Loucy (cell line): ENCODE data around the gene TMEM107.
A peak's percentile ranks its signal among the peaks of the same experiment; 100 is the strongest.

Experiments
- H2AFZ ChIP-seq: fragments of 200-600 bp; sonication (generic); 2 replicates; pipeline ENCODE4 v1.6.0; 2016; ENCODE audit warnings: antibody characterized with exemption, mild to moderate bottlenecking, low read length, moderate library complexity
- H3F3A ChIP-seq: fragments of 200-600 bp; 2 replicates; pipeline ENCODE4 v1.6.0; 2016; ENCODE audit warnings: antibody characterized with exemption, low read depth, mild to moderate bottlenecking
- H3K27me3 ChIP-seq: fragments of 200-600 bp; sonication (generic); 2 replicates; pipeline ENCODE4 v1.6.1; 2014; ENCODE audit warnings: low read length, mild to moderate bottlenecking; ENCODE audit not compliant: insufficient read depth, poor library complexity, severe bottlenecking
- H3K36me3 ChIP-seq: fragments of 200-600 bp; sonication (generic); 2 replicates; pipeline ENCODE4 v1.6.1; 2016; ENCODE audit warnings: low read length; ENCODE audit not compliant: insufficient read depth
- H3K4me1 ChIP-seq: fragments of 200-600 bp; sonication (generic); 2 replicates; pipeline ENCODE4 v1.5.1; 2014; ENCODE audit warnings: low read length, mild to moderate bottlenecking; ENCODE audit not compliant: insufficient read depth, poor library complexity, severe bottlenecking
- H3K4me2 ChIP-seq: fragments of 200-600 bp; sonication (generic); 2 replicates; pipeline ENCODE4 v1.6.0; 2014; ENCODE audit warnings: antibody characterized with exemption, low read length, low read depth, mild to moderate bottlenecking; ENCODE audit not compliant: poor library complexity, severe bottlenecking
- H3K4me3 ChIP-seq: fragments of 200-600 bp; sonication (generic); 2 replicates; pipeline ENCODE4 v1.5.1; 2014; ENCODE audit warnings: low read length, mild to moderate bottlenecking, mixed read lengths; ENCODE audit not compliant: poor library complexity, severe bottlenecking
- H3K79me2 ChIP-seq: fragments of 200-600 bp; sonication (generic); 2 replicates; pipeline ENCODE4 v1.6.1; 2014; ENCODE audit warnings: low read length; ENCODE audit not compliant: insufficient read depth
- H3K9ac ChIP-seq: fragments of 200-600 bp; sonication (generic); 2 replicates; pipeline ENCODE4 v1.6.0; 2014; ENCODE audit warnings: mild to moderate bottlenecking, low read depth, low read length, moderate library complexity; ENCODE audit not compliant: poor library complexity, severe bottlenecking
- H3K9me2 ChIP-seq: fragments of 200-600 bp; sonication (generic); replicated peaks from 2 replicates; pipeline ENCODE4 v1.6.1; 2016; ENCODE audit warnings: low read depth, low read length, mixed read lengths
- H3K9me3 ChIP-seq: fragments of 200-600 bp; sonication (generic); 2 replicates; pipeline ENCODE4 v1.6.1; 2014; ENCODE audit warnings: mild to moderate bottlenecking, antibody characterized with exemption, low read length, low read depth; ENCODE audit not compliant: insufficient read depth
- H4K20me1 ChIP-seq: fragments of 200-600 bp; sonication (generic); 2 replicates; pipeline ENCODE4 v1.6.0; 2014; ENCODE audit warnings: antibody characterized with exemption, low read length, mild to moderate bottlenecking; ENCODE audit not compliant: insufficient read depth, poor library complexity, severe bottlenecking
- EZH2phosphoT487 ChIP-seq: fragments of 200-600 bp; IDR thresholded peaks from 2 replicates; pipeline ENCODE4 v1.6.1; 2018; ENCODE audit warnings: antibody characterized with exemption, mild to moderate bottlenecking, moderate library complexity, borderline replicate concordance
- TF ChIP-seq, protein P1 (sequence below): fragments of 200-600 bp; sonication (generic); conservative IDR thresholded peaks from 2 replicates; pipeline ENCODE4 v1.5.1; 2014; ENCODE audit warnings: mild to moderate bottlenecking, antibody characterized with exemption, low read length

The TMEM107 gene

DNA sequence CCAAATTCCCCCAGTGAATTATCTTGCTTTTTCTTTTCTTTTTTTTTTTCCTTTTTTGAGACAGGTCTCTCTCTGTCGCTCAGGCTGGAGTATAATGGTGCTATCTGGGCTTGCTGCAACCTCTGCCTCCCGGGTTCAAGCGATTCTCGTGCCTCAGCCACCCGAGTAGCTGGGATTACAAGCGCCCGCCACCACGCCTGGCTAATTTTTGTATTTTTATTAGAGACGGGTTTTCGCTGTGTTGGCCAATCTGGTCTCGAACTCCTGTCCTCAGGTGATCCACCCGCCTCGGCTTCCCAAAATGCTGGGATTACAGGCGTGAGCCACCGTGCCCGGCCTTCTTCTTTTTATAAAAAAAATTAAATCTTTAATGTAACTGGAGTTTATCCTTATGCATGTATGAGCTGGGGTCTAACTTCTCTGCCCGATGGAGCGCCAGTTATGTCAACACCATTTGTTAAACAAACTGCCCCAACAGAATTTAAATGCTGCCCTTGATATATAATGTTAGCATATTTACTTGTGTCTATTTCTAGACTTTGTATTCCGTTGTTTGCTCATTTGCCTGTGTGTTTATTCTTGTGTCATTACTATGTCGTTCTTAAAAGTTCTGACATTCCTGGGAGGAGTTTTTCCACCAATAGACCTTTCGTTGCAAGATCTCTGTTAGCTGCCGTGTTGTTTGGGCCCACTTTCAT, 34.7 kb upstream of the TMEM107 start:
- H3K9me3 ChIP-seq: no peaks in the 10 kb centered on the region
- peak overlapping the region; percentile 74 for H2AFZ ChIP-seq

DNA sequence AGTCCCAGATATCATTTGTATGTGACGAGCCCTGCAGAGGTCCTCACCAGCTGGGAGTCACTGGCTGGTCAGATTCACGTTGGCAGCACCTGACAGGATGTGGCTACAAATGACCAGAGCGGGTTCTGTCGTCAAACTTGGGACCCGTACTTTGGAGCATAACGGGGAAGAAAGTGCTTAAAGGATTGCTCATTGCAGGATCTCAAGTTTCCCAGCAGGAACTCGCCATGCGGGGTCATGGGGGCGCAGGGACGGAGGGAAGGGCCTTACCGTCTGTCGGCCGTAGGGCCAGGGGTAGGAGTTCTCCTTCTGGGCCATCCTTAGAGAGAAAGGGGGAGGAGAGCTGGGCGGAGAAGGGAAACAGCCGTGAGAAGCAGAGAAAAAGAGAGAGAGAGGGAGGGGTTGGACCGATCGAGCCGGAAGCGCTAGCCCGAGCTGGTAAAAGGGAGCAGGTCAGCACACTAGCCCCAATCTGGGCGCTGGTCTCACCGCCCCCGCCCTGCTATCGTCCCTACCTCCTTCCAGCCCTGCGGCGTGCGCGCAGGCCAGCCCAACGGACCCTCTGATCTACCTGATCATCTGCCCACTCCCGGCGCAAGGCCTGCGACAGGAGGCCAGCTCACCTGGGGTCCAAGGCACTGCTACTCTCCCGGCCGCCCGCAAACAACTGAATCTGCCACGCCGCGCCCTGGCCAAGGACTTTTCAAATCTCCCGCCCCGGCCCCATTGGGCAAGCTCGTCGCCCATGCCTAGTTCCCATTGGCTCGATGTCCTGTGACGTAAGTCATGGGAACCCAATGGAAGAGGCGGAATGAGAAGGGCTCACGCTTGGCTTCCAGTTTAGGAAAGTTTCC, 34.0 kb upstream of the TMEM107 start, which contains the start of gene AURKB:
Gene AURKB, minus strand, starts transcription at position 669 of the 854 bp plus-strand sequence. Its CDS starts 351 bp downstream, at position 318.
- Histone ChIP-seq H3K36me3 (peaks cover 26% of the 10 kb centered on the region; the same call in 1 of the 2 replicates), H3K79me2 (peaks cover 51% of the 10 kb centered on the region), H3K9me2 (no peaks in the 10 kb centered on the region), H3K4me1 (peaks cover 20% of the 10 kb centered on the region), H3K4me2 (peak within 1 kb of the TSS; percentile 88), H3K4me3 (peak within 1 kb of the TSS; percentile 85), H4K20me1 (peaks cover 29% of the 10 kb centered on the region), H3F3A (no peaks in the 10 kb centered on the region), H3K9ac (peak within 1 kb of the TSS; percentile 98), H2AFZ (peak within 1 kb of the TSS; percentile 74), H3K9me3 (no peaks in the 10 kb centered on the region), H3K27me3 (no peaks in the 10 kb centered on the region)
- TF ChIP-seq, protein P1, sequence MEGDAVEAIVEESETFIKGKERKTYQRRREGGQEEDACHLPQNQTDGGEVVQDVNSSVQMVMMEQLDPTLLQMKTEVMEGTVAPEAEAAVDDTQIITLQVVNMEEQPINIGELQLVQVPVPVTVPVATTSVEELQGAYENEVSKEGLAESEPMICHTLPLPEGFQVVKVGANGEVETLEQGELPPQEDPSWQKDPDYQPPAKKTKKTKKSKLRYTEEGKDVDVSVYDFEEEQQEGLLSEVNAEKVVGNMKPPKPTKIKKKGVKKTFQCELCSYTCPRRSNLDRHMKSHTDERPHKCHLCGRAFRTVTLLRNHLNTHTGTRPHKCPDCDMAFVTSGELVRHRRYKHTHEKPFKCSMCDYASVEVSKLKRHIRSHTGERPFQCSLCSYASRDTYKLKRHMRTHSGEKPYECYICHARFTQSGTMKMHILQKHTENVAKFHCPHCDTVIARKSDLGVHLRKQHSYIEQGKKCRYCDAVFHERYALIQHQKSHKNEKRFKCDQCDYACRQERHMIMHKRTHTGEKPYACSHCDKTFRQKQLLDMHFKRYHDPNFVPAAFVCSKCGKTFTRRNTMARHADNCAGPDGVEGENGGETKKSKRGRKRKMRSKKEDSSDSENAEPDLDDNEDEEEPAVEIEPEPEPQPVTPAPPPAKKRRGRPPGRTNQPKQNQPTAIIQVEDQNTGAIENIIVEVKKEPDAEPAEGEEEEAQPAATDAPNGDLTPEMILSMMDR: no peak
- no peak for TF ChIP-seq EZH2phosphoT487

More for the DNA sequence above, 34.7 kb upstream of the TMEM107 start:
- TF ChIP-seq EZH2phosphoT487: no peak
- TF ChIP-seq, protein P1: no peak
- Histone ChIP-seq H3K9ac (peak overlapping the region; percentile 98), H3K79me2 (peaks cover 43% of the 10 kb centered on the region), H3K36me3 (peaks cover 18% of the 10 kb centered on the region; the same call in 1 of the 2 replicates), H3K4me1 (peaks cover 20% of the 10 kb centered on the region), H3F3A (no peaks in the 10 kb centered on the region), H3K9me2 (no peaks in the 10 kb centered on the region), H3K4me3 (peak overlapping the region; percentile 85), H4K20me1 (peaks cover 26% of the 10 kb centered on the region), H3K27me3 (no peaks in the 10 kb centered on the region), H3K4me2 (peak overlapping the region; percentile 88)

DNA sequence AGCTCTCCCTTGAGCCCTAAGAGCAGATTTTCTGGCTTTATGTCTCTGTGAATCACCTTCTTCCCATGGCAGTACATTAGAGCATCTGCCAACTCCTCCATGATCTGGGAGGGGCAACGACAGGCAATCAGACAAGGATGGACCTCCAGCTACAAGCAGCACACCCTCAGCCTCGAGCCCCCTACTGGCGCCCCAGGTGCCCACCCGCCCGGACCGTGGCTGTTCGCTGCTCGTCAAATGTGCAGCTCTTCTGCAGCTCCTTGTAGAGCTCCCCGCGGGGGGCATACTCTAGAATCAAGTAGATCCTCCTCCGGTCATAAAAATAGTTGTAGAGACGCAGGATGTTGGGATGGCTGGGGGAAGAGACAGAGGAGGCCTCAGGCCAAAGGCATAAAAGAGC, 30.4 kb upstream of the TMEM107 start:
- H2AFZ ChIP-seq: no peak overlapping the region
- peaks cover 38% of the 10 kb centered on the region; the same call in 1 of the 2 replicates for H3K36me3 ChIP-seq
- H4K20me1 ChIP-seq: peaks cover 31% of the 10 kb centered on the region
- peak overlapping the region; percentile 56 for H3K4me3 ChIP-seq
- H3K9ac ChIP-seq: no peak overlapping the region
- H3K9me2 ChIP-seq: no peaks in the 10 kb centered on the region
- peaks cover 55% of the 10 kb centered on the region for H3K79me2 ChIP-seq
- peak overlapping the region; percentile 70 for H3K4me2 ChIP-seq
- TF ChIP-seq, protein P1: no peak
- no peak for TF ChIP-seq EZH2phosphoT487
- no peaks in the 10 kb centered on the region for H3K27me3 ChIP-seq
- H3F3A ChIP-seq: no peaks in the 10 kb centered on the region; the same call in 1 of the 2 replicates
- no peaks in the 10 kb centered on the region for H3K9me3 ChIP-seq
- H3K4me1 ChIP-seq: peaks cover 20% of the 10 kb centered on the region
